GM23338 (cell line): ENCODE measurements around the gene PDP2.

Experiments used
- CREB1 ChIP-seq: fragments of 250-450 bp; sonication (Bioruptor Pico); IDR thresholded peaks from 2 replicates; pipeline ENCODE4 v1.5.0; 2020; ENCODE audit warnings: low read depth, mild to moderate bottlenecking, moderate library complexity
- CTCF ChIP-seq, 2 experiments: fragments of 200-600 bp in 1 of 2; sonication (generic) in 1 of 2; conservative IDR thresholded peaks; 2 replicates each; pipeline versions ENCODE4 v1.5.1 to v1.6.1; 2016 to 2017; ENCODE audit warnings: antibody characterized with exemption in 2 of 2, low read depth in 2 of 2, mild to moderate bottlenecking in 2 of 2, moderate library complexity in 1 of 2
- ETS1 ChIP-seq: IDR thresholded peaks from 2 replicates; pipeline ENCODE4 v1.6.1; 2016; ENCODE audit warnings: antibody characterized with exemption
- EZH2 ChIP-seq: fragments of 200-600 bp; sonication (generic); IDR thresholded peaks from one replicate; pipeline ENCODE4 v1.8.0; 2017; ENCODE audit warnings: antibody characterized with exemption, mild to moderate bottlenecking, low read depth; ENCODE audit not compliant: unreplicated experiment
- EZH2phosphoT487 ChIP-seq: fragments of 200-600 bp; sonication (generic); IDR thresholded peaks from one replicate; pipeline ENCODE4 v1.8.1; 2018; ENCODE audit warnings: antibody characterized with exemption; ENCODE audit not compliant: unreplicated experiment
- JUNB ChIP-seq: IDR thresholded peaks from one replicate; pipeline ENCODE4 v1.6.1; 2016; ENCODE audit warnings: antibody characterized with exemption; ENCODE audit not compliant: unreplicated experiment
- POLR2AphosphoS5 ChIP-seq: IDR thresholded peaks from 2 replicates; pipeline ENCODE4 v1.6.1; 2016; ENCODE audit warnings: antibody characterized with exemption, low read depth
- REST ChIP-seq: IDR thresholded peaks from one replicate; pipeline ENCODE4 v1.6.1; 2018; ENCODE audit warnings: antibody characterized with exemption; ENCODE audit not compliant: unreplicated experiment
- ZNF331 ChIP-seq: fragments of 250-450 bp; sonication (Bioruptor Pico); IDR thresholded peaks from 2 replicates; pipeline ENCODE4 v1.5.0; 2020; ENCODE audit warnings: low read depth, mild to moderate bottlenecking, moderate library complexity

- TF ChIP-seq EZH2 (no peak), CTCF (conservative IDR thresholded peaks at IDR 0.05; ENCODE audit: low read depth in 2 of 2) (no peak), EZH2phosphoT487 (no peak), CREB1 (CRISPR knock-in tag) (no peak), POLR2AphosphoS5 (no peak), JUNB (no peak), REST (no peak), ETS1 (no peak), ZNF331 (no peak)
Measured at GRCh38 chr16:66891360-66891759, 11.0 kb downstream of the PDP2 start.
